ENCODE results near the gene CECR2.

GRCh38 chr22:17400305-17400704 lies 31.0 kb downstream of the CECR2 start:
- TF ChIP-seq CTCF (IDR thresholded peaks at IDR 0.05; ENCODE audit: control extremely low read depth in 1 of 3, insufficient read depth in 1 of 3, low read depth in 1 of 3, low read length in 3 of 3) = no peak
- no peak for TF ChIP-seq POLR2A (IDR thresholded peaks at IDR 0.05; ENCODE audit: control extremely low read depth in 1 of 2, low read depth in 2 of 2, low read length in 2 of 2)
- no peak for TF ChIP-seq USF2 (IDR thresholded peaks at IDR 0.05; ENCODE audit: low read length)
- no peak for TF ChIP-seq MAX (IDR thresholded peaks at IDR 0.05)
- TF ChIP-seq JUND (IDR thresholded peaks at IDR 0.05; ENCODE audit: low read length) = no peak
- no peak for TF ChIP-seq GABPA (IDR thresholded peaks at IDR 0.05; ENCODE audit: borderline replicate concordance, insufficient read depth, low read length)
